Ovary (tissue), 9 donors: ENCODE measurements around the gene PARD3. TPM values are rescaled to one million over a fixed set of nuclear protein-coding genes. Genes with fewer than 3 reads are reported as not detected.

Experiments used
- DNase-seq, 5 donors: peaks; one replicate each; pipeline ENCODE4 v3.0.0-alpha.2; 2019 to 2020
- H3K27ac ChIP-seq, 2 donors: fragments of 200-600 bp; one replicate each; pipeline versions ENCODE4 v1.5.1 to v1.8.0; 2019 to 2022
- H3K27me3 ChIP-seq: fragments of 200-600 bp; one replicate; pipeline ENCODE4 v1.8.0; 2022
- H3K36me3 ChIP-seq: fragments of 200-600 bp; sonication (generic); one replicate; pipeline ENCODE4 v1.5.1; 2019
- H3K4me1 ChIP-seq: one replicate; pipeline ENCODE4 v1.8.1; 2013; ENCODE audit warnings: mild to moderate bottlenecking, moderate library complexity; ENCODE audit not compliant: insufficient read depth
- H3K4me3 ChIP-seq: fragments of 200-600 bp; sonication (generic); one replicate; pipeline ENCODE4 v1.5.1; 2017
- H3K9me3 ChIP-seq, 2 donors: fragments of 200-600 bp in 1 of 2; sonication (generic) in 1 of 2; one replicate each; pipeline versions ENCODE4 v1.5.1 to v1.8.1; 2013 to 2019; ENCODE audit warnings: mild to moderate bottlenecking in 1 of 2, moderate library complexity in 1 of 2
- CTCF ChIP-seq, 3 donors: fragments of 450-650 bp in 2 of 3; fragments of 200-600 bp in 1 of 3; IDR thresholded peaks; one replicate each; pipeline versions ENCODE4 v1.5.1 to v1.8.0; 2016 to 2022; ENCODE audit warnings: antibody characterized with exemption in 3 of 3, mild to moderate bottlenecking in 1 of 3
- EP300 ChIP-seq: sonication (generic); formaldehyde crosslinking; IDR thresholded peaks from one replicate; pipeline ENCODE4 v1.6.1; 2017; ENCODE audit warnings: antibody characterized with exemption
- POLR2A ChIP-seq: fragments of 450-650 bp; IDR thresholded peaks from one replicate; pipeline ENCODE4 v1.6.1; 2017; ENCODE audit warnings: antibody characterized with exemption, mild to moderate bottlenecking, moderate library complexity
- WGBS, 3 donors: extraction: QIAGEN DNeasy Blood & Tissue Kit in 1 of 3; methylation state at CpG; one replicate each; pipeline versions ENCODE4 v1.1.5 to v1.1.7; 2013 to 2017; 5-methylcytosine and 5-hydroxymethylcytosine counted together
- intact Hi-C, 4 donors: fragments of 100-400 bp; cut with DNase I; formaldehyde crosslinking; loops; one replicate each; pipeline versions ENCODE4 v1.11.0 to v1.15.1; 2022 to 2023
- polyA plus RNA-seq, 2 donors: library from polyadenylated mRNA; stranded (reverse); fragments of 200-250 nt in 1 of 2; fragments of 350-450 nt in 1 of 2; fragmentation: Illumina TruSeq in 1 of 2; extraction: RNeasy Lipid Tissue Mini Kit (QIAGEN cat#74804) in 1 of 2; gene quantifications; one replicate each; pipeline ENCODE4 v1.2.3, GENCODE V29; 2013 to 2014
- total RNA-seq, 7 donors: library from RNA; depleted of rRNA in 2 of 7; stranded (reverse); fragments of >200 nt in 2 of 7; fragmentation: NEBNext Ultra II Directional in 3 of 7; extraction: Animal tissue kit (Norgen Biotek cat#: 25700) in 3 of 7; gene quantifications; one replicate each; pipeline versions ENCODE4 v1.1.0 to v1.2.4, GENCODE V29; 2016 to 2023
- donor health status: DM: no; HTN: no; CAD: no; lungs with moderate emphysema.
- donor health status: DM: no; HTN: no; CAD: no.
- donor health status: Bipolar disorder and iron deficiency.
- donor health status: DM: yes; HTN: yes; CAD: no.
- donor health status: DM: no; HTN: no; CAD: no.
- donor health status: DM: yes; HTN: yes; CAD: no.

The PARD3 gene
- total and polyA plus RNA-seq, 9 donors, result 31.8 to 92.3 (median 67.1) TPM

- H3K4me3 ChIP-seq, result no peak overlapping the region
- 51 to 53% (median 52%) methylated on average over 7 of the region's 7 CpGs for WGBS, 3 donors
- intact Hi-C loops, result loop anchor here in 1 of 4 donors (10.0 kb wide), 1 partner anchor 83 kb away; the partner anchor contains the start of gene PARD3
- H3K4me1 ChIP-seq, result peaks cover 7% of the 10 kb centered on the region
- H3K36me3 ChIP-seq, result no peaks in the 10 kb centered on the region
- no peaks in the 10 kb centered on the region for H3K27me3 ChIP-seq
- no peak for DNase-seq
- TF ChIP-seq POLR2A (no peak), CTCF (IDR thresholded peaks at IDR 0.05) (no peak), EP300 (no peak)
- H3K9me3 ChIP-seq, result no peaks in the 10 kb centered on the region
- no peak overlapping the region for H3K27ac ChIP-seq
Measured at GRCh38 chr10:34731885-34732701, 83.0 kb downstream of the PARD3 start.

GRCh38 chr10:34731213-34731612 lies 83.9 kb downstream of the PARD3 start:
- Histone ChIP-seq H3K9me3 (no peaks in the 10 kb centered on the region), H3K36me3 (no peaks in the 10 kb centered on the region), H3K4me1 (peaks cover 9% of the 10 kb centered on the region), H3K4me3 (no peak overlapping the region), H3K27me3 (no peaks in the 10 kb centered on the region), H3K27ac (no peak overlapping the region)
- no peak for DNase-seq
- TF ChIP-seq CTCF (IDR thresholded peaks at IDR 0.05) (no peak), EP300 (no peak), POLR2A (no peak)
- intact Hi-C loops, result loop anchor here in 1 of 4 donors (10.0 kb wide), 1 partner anchor 84 kb away; the partner anchor contains the start of gene PARD3
- WGBS, 3 donors, result 87 to 89% (median 88%) methylated on average over 2 of the region's 2 CpGs

- WGBS, 3 donors, result 95 to 97% (median 96%) methylated on average over 7 of the region's 7 CpGs
- no peak for DNase-seq
- TF ChIP-seq EP300 (no peak), POLR2A (no peak), CTCF (IDR thresholded peaks at IDR 0.05) (no peak)
Measured at GRCh38 chr10:34730726-34731125, 84.4 kb downstream of the PARD3 start.

GRCh38 chr10:34729619-34730018 lies 85.5 kb downstream of the PARD3 start:
- WGBS, 3 donors, result 59 to 74% (median 66%) methylated on average over 5 of the region's 5 CpGs
- Histone ChIP-seq H3K27ac (no peak overlapping the region), H3K4me1 (peaks cover 9% of the 10 kb centered on the region), H3K9me3 (no peaks in the 10 kb centered on the region), H3K36me3 (no peaks in the 10 kb centered on the region), H3K27me3 (no peaks in the 10 kb centered on the region), H3K4me3 (no peak overlapping the region)
- intact Hi-C loops, result loop anchor here in 2 of 4 donors (10.0 kb wide), 2 partner anchors 85 to 295 kb away; partner anchors contain the start of gene PARD3 (in 1 of the 2)
- TF ChIP-seq POLR2A (no peak), CTCF (IDR thresholded peaks at IDR 0.05) (no peak), EP300 (no peak)
- DNase-seq, result no peak

More at GRCh38 chr10:34730726-34731125, 84.4 kb downstream of the PARD3 start:
- intact Hi-C loops, result loop anchor here in 1 of 4 donors (10.0 kb wide), 1 partner anchor 84 kb away; the partner anchor contains the start of gene PARD3
- H3K4me3 ChIP-seq, result no peak overlapping the region
- H3K4me1 ChIP-seq, result peaks cover 9% of the 10 kb centered on the region
- H3K27me3 ChIP-seq, result no peaks in the 10 kb centered on the region
- H3K36me3 ChIP-seq, result no peaks in the 10 kb centered on the region
- no peaks in the 10 kb centered on the region for H3K9me3 ChIP-seq
- no peak overlapping the region for H3K27ac ChIP-seq
